OCI-LY3 (cell line): ENCODE results near the gene GAK.
"Not testable (repeated sequence)": the region's sequence is repeated elsewhere in the genome, so short reads cannot be mapped to it uniquely, and the experiment has no call there.

Experiments
- EZH2phosphoT487 ChIP-seq: fragments of 200-600 bp; shearing (Covaris generic); IDR thresholded peaks from 2 replicates; pipeline ENCODE4 v1.6.1; 2018; ENCODE audit warnings: antibody characterized with exemption, mixed run types, low read depth
- TF ChIP-seq, protein P1 (sequence below): fragments of 200-600, 300-600 bp; sonication (generic); IDR thresholded peaks from 2 replicates; pipeline ENCODE4 v1.5.1; 2014; ENCODE audit warnings: antibody characterized with exemption, low read length, low read depth

DNA sequence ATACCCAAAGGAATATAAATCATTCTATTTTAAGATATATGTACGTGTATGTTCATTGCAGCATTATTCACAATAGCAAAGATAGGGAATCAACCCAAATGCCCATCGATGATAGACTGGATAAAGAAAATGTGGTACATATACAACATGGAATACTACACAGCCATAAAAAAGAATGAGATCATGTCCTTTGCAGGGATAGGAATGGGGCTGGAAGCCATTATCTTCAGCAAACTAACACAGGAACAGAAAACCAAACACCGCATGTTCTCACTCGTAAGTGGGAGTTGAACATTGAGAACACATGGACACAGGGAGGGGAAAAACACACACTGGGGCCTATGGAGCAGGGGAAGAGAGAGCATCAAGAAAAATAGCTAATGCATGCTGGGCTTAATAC, 125.1 kb downstream of the GAK start:
- TF ChIP-seq, protein P1, sequence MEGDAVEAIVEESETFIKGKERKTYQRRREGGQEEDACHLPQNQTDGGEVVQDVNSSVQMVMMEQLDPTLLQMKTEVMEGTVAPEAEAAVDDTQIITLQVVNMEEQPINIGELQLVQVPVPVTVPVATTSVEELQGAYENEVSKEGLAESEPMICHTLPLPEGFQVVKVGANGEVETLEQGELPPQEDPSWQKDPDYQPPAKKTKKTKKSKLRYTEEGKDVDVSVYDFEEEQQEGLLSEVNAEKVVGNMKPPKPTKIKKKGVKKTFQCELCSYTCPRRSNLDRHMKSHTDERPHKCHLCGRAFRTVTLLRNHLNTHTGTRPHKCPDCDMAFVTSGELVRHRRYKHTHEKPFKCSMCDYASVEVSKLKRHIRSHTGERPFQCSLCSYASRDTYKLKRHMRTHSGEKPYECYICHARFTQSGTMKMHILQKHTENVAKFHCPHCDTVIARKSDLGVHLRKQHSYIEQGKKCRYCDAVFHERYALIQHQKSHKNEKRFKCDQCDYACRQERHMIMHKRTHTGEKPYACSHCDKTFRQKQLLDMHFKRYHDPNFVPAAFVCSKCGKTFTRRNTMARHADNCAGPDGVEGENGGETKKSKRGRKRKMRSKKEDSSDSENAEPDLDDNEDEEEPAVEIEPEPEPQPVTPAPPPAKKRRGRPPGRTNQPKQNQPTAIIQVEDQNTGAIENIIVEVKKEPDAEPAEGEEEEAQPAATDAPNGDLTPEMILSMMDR, result not testable (repeated sequence)
- TF ChIP-seq EZH2phosphoT487, result not testable (repeated sequence)
